K562 (cell line): Measurements from ENCODE around the gene TMEM214. TPM values are rescaled to one million over a fixed set of nuclear protein-coding genes. Genes with fewer than 3 reads are reported as not detected.
A peak's percentile ranks its signal among the peaks of the same experiment; 100 is the strongest.

ENCODE experiments used
- ATAC-seq: fragments of 200-7000 bp; cut with Tn5 transposase; 3 replicates; pipeline ENCODE4 v1.9.1; 2020; ENCODE audit warnings: moderate library complexity
- BruUV-seq: library from RNA; stranded (reverse); fragments of 400-500 nt; replicated peaks from 2 replicates; lab custom pipeline; 2021; lab: Mats Ljungman, UMichigan
- CTCF ChIA-PET: fragments of 300-600 bp; formaldehyde crosslinking; extraction: SDS; loops from one replicate; lab custom pipeline; 2021; ENCODE audit warnings: low intra/inter-chr PET ratio; lab: Yijun Ruan, JAX
- POLR2A ChIA-PET: fragments of 300-600, 350-650 bp; sonication (Branson Sonifier 250); formaldehyde crosslinking; extraction: SDS; loops from one replicate; lab custom pipeline; 2021; ENCODE audit warnings: antibody characterized with exemption, inconsistent platforms; lab: Yijun Ruan, JAX
- DNase-seq, 4 experiments: peaks; one replicate each; pipeline versions ENCODE4 v3.0.0 to v3.0.0-alpha.2; 2011 to 2018; ENCODE audit warnings: low spot score in 3 of 4, mixed read lengths in 3 of 4; ENCODE audit errors: extremely low read depth in 1 of 4
- FAIRE-seq: peaks from 2 replicates; lab custom pipeline; 2011; peaks lifted over from hg19 to GRCh38; lab: Jason Lieb, UNC
- H2AFZ ChIP-seq: 2 replicates; pipeline ENCODE4 v1.6.0; 2011; ENCODE audit warnings: low read depth, low read length, control low read depth, inconsistent platforms
- H3K27ac ChIP-seq: fragments of 200-600 bp; 3 replicates; pipeline ENCODE4 v1.8.0; 2011; ENCODE audit warnings: low read depth, mild to moderate bottlenecking, control low read depth, inconsistent platforms, low read length, moderate library complexity, mixed read lengths; ENCODE audit errors: extremely low read depth
- H3K27me3 ChIP-seq, 2 experiments: fragments of 300-600 bp in 1 of 2; 2 replicates in 1 of 2; 3 replicates in 1 of 2; pipeline versions ENCODE4 v1.6.0 to v1.8.0; 2011; ENCODE audit warnings: inconsistent platforms in 2 of 2, low read length in 2 of 2, mild to moderate bottlenecking in 1 of 2, mixed read lengths in 1 of 2, moderate library complexity in 1 of 2; ENCODE audit not compliant: control insufficient read depth in 2 of 2, insufficient read depth in 2 of 2
- H3K36me3 ChIP-seq: fragments of 300-600 bp; 3 replicates; pipeline ENCODE4 v1.8.0; 2011; ENCODE audit warnings: mild to moderate bottlenecking, low read length, inconsistent platforms; ENCODE audit not compliant: control insufficient read depth, insufficient read depth
- H3K4me1 ChIP-seq, 2 experiments: fragments of 200-600 bp in 1 of 2; replicated peaks in 1 of 2; 2 replicates in 1 of 2; 3 replicates in 1 of 2; pipeline versions ENCODE4 v1.5.1 to v1.8.0; 2011; ENCODE audit warnings: inconsistent platforms in 2 of 2, low read length in 2 of 2, mild to moderate bottlenecking in 1 of 2, mixed read lengths in 1 of 2, moderate library complexity in 1 of 2; ENCODE audit not compliant: control insufficient read depth in 2 of 2, insufficient read depth in 2 of 2
- H3K4me2 ChIP-seq: 2 replicates; pipeline ENCODE4 v1.6.1; 2011; ENCODE audit warnings: low read length, control low read depth, inconsistent platforms, mixed read lengths; ENCODE audit not compliant: insufficient read depth
- H3K4me3 ChIP-seq: fragments of 200-600 bp; sonication (generic), shearing (Covaris generic); 2 replicates; pipeline ENCODE4 v1.5.1; 2016; ENCODE audit warnings: control low read depth, inconsistent platforms
- H3K79me2 ChIP-seq: fragments of 200-600 bp; 3 replicates; pipeline ENCODE4 v1.8.0; 2011; ENCODE audit warnings: low read length, inconsistent platforms; ENCODE audit not compliant: control insufficient read depth, insufficient read depth
- H3K9ac ChIP-seq, 2 experiments: 2 replicates each; pipeline versions ENCODE4 v1.6.0 to v1.6.1; 2011; ENCODE audit warnings: low read depth in 2 of 2, low read length in 2 of 2, control low read depth in 1 of 2, inconsistent platforms in 1 of 2, mild to moderate bottlenecking in 1 of 2, mixed read lengths in 1 of 2; ENCODE audit not compliant: insufficient read depth in 1 of 2
- H3K9me1 ChIP-seq: one replicate; pipeline ENCODE4 v1.6.0; 2011; ENCODE audit warnings: inconsistent platforms, mild to moderate bottlenecking, low read length, moderate library complexity; ENCODE audit not compliant: control insufficient read depth, insufficient read depth
- H3K9me3 ChIP-seq: replicated peaks from 2 replicates; pipeline ENCODE4 v1.5.1; 2011; ENCODE audit warnings: low read depth, low read length, inconsistent platforms; ENCODE audit not compliant: control insufficient read depth, insufficient read depth
- H4K20me1 ChIP-seq: replicated peaks from 2 replicates; pipeline ENCODE4 v1.6.1; 2011; ENCODE audit warnings: low read length, inconsistent platforms, mixed read lengths; ENCODE audit not compliant: control insufficient read depth, insufficient read depth
- E2F3 ChIP-seq: fragments of 250-450 bp; sonication (Bioruptor Pico); IDR thresholded peaks from 2 replicates; pipeline ENCODE4 v1.4.0; 2020; ENCODE audit warnings: mild to moderate bottlenecking
- PATZ1 ChIP-seq: fragments of 250-450 bp; sonication (Bioruptor Pico); IDR thresholded peaks from 2 replicates; pipeline ENCODE4 v1.5.0; 2020; ENCODE audit warnings: mild to moderate bottlenecking, borderline replicate concordance
- REST ChIP-seq, 2 experiments: fragments of 450-650 bp; formaldehyde crosslinking in 1 of 2; IDR thresholded peaks; 2 replicates each; pipeline versions ENCODE4 v1.4.0 to v1.6.1; 2014 to 2020; ENCODE audit warnings: mild to moderate bottlenecking in 2 of 2, borderline replicate concordance in 1 of 2, low read depth in 1 of 2
- WGBS: fragments of 100-300 bp; shearing (Covaris generic); methylation state at CpG from one replicate; pipeline ENCODE4 v1.1.6; 2016; ENCODE audit warnings: low coverage, mixed read lengths; ENCODE audit not compliant: insufficient coverage; ENCODE audit errors: missing lambda C conversion rate; 5-methylcytosine and 5-hydroxymethylcytosine counted together
- in situ Hi-C: fragments of 300-500 bp; cut with MboI; formaldehyde crosslinking; loops from 4 replicates; pipeline ENCODE4 v1.15.0; 2018; ENCODE audit warnings: inconsistent platforms, mixed read lengths
- intact Hi-C: fragments of 100-400 bp; cut with micrococcal nuclease; formaldehyde crosslinking; loops from 2 replicates; pipeline ENCODE4 v1.14.2; 2022
- polyA plus RNA-seq, 8 experiments: library from polyadenylated mRNA; depleted of rRNA in 4 of 8; stranded (reverse) in 5 of 8; unstranded in 3 of 8; fragments of >200 nt; fragmentation: Nextera tagmentation in 2 of 8; fragmentation: Illumina TruSeq in 1 of 8; extraction: Ambion mirVana in 2 of 8; extraction: Trizol in 1 of 8; gene quantifications; 2 replicates each; pipeline versions ENCODE4 v1.2.1 to v1.2.3, GENCODE V29; 2011 to 2014; ENCODE audit warnings: inconsistent platforms in 1 of 8, missing spikeins in 1 of 8
- total RNA-seq, 7 experiments: library from RNA; depleted of rRNA in 6 of 7; stranded (reverse); fragments of >200 nt in 6 of 7; fragmentation: Illumina TruSeq in 2 of 7; extraction: Trizol in 2 of 7; gene quantifications; 2 replicates each; pipeline versions ENCODE4 v1.2.1 to v1.2.3, GENCODE V29; 2011 to 2021; ENCODE audit warnings: low replicate concordance in 1 of 7

The TMEM214 gene
- total and polyA plus RNA-seq, 9 of the 15 experiments (the other 6 are each of a cell fraction or from before 2014, with no cell fraction given) = 11.4 to 81.4 (median 44.1) TPM

- H3K27ac ChIP-seq = peak overlapping the region; percentile 53; the same call in 1 of the 3 replicates
- no TSS peak for BruUV-seq
- H3K9me3 ChIP-seq = no peaks in the 10 kb centered on the region
- H3K4me2 ChIP-seq = peak overlapping the region; percentile 98
- H4K20me1 ChIP-seq = no peaks in the 10 kb centered on the region
- peak overlapping the region; percentile 80 for H2AFZ ChIP-seq
- H3K36me3 ChIP-seq = peaks cover 35% of the 10 kb centered on the region; the same call in 2 of the 3 replicates
- H3K79me2 ChIP-seq = peaks cover 29% of the 10 kb centered on the region
- ChIA-PET POLR2A (interaction anchor here (0.6 to 2.9 kb wide), 18 partner anchors 9 to 369 kb away, joined by 3 to 32 read pairs (median 4); partner anchors contain the start of gene AGBL5), CTCF (interaction anchor here (0.7 kb wide), 1 partner anchor 1489 kb away, joined by 3 read pairs; no protein-coding TSS in a partner anchor)
- H3K4me1 ChIP-seq = peaks cover 42 to 57% of the 10 kb centered on the region in 2 experiments
- no peak for FAIRE-seq
- peak overlapping the region; percentile 83 to 90 for H3K9ac ChIP-seq
- 6% methylated on average over 25 of the region's 34 CpGs for WGBS
- intact Hi-C loops (no loop called here), in situ Hi-C loops (no loop called here)
- H3K9me1 ChIP-seq = no peaks in the 10 kb centered on the region
- peak in 2 of 4 experiments; percentile 40 to 48 for DNase-seq
- ATAC-seq = peak; percentile 18
- peak overlapping the region; percentile 82 for H3K4me3 ChIP-seq
- no peaks in the 10 kb centered on the region for H3K27me3 ChIP-seq
- TF ChIP-seq PATZ1 (CRISPR knock-in tag) (0 out of 2 replicates have a peak, but pooled peaks have one; percentile 65), REST (IDR thresholded peaks at IDR 0.05; ENCODE audit: borderline replicate concordance) (no peak), REST (CRISPR knock-in tag; IDR thresholded peaks at IDR 0.05; ENCODE audit: low read depth) (peak; percentile 15; the same call in 1 of the 2 replicates), E2F3 (0 out of 2 replicates have a peak, but pooled peaks have one; percentile 46)
Observed at GRCh38 chr2:27071990-27072830, 39.4 kb downstream of the TMEM214 start.
